H1 (cell line): Measurements from ENCODE around the gene SLC6A3. TPM values are rescaled to one million over a fixed set of nuclear protein-coding genes. Genes with fewer than 3 reads are reported as not detected.

Experiments used
- CTCF ChIA-PET: fragments of 300-600 bp; sonication (Branson Sonifier 250); formaldehyde crosslinking; loops from one replicate; lab custom pipeline; 2021; ENCODE audit not compliant: partially characterized antibody; lab: Charles Lee
- POLR2A ChIA-PET: fragments of 300-600 bp; sonication (Branson Sonifier 250); formaldehyde crosslinking; loops from one replicate; lab custom pipeline; 2021; ENCODE audit warnings: inconsistent platforms; ENCODE audit not compliant: partially characterized antibody; lab: Charles Lee
- DNase-seq, 2 experiments: peaks; one replicate each; pipeline versions ENCODE4 v3.0.0 to v3.0.0-alpha.2; 2010 to 2022; ENCODE audit warnings: low spot score in 2 of 2, low read depth in 1 of 2, mixed read lengths in 1 of 2
- FAIRE-seq: peaks from 2 replicates; lab custom pipeline; 2011; peaks lifted over from hg19 to GRCh38; lab: Jason Lieb, UNC
- H2AFZ ChIP-seq: 2 replicates; pipeline ENCODE4 v1.8.1; 2012; ENCODE audit warnings: low read length, inconsistent platforms
- H2AK5ac ChIP-seq: 2 replicates; pipeline ENCODE4 v1.6.1; 2013; ENCODE audit warnings: low read depth, low read length
- H2BK120ac ChIP-seq: replicated peaks from 2 replicates; pipeline ENCODE3; 2013; ENCODE audit warnings: low read depth, low read length, inconsistent platforms
- H2BK12ac ChIP-seq: 2 replicates; pipeline ENCODE4 v1.6.1; 2013; ENCODE audit warnings: low read depth, low read length
- H2BK15ac ChIP-seq: 2 replicates; pipeline ENCODE4 v1.6.1; 2013; ENCODE audit warnings: low read length
- H2BK20ac ChIP-seq: 2 replicates; pipeline ENCODE4 v1.6.1; 2013; ENCODE audit warnings: low read length
- H2BK5ac ChIP-seq: 2 replicates; pipeline ENCODE4 v1.6.1; 2013; ENCODE audit warnings: low read depth, low read length
- H3K14ac ChIP-seq: 2 replicates; pipeline ENCODE4 v1.6.1; 2013; ENCODE audit warnings: inconsistent platforms; ENCODE audit not compliant: insufficient read length
- H3K18ac ChIP-seq: 2 replicates; pipeline ENCODE4 v1.6.1; 2013; ENCODE audit warnings: low read length; ENCODE audit errors: extremely low read depth
- H3K23ac ChIP-seq: 2 replicates; pipeline ENCODE4 v1.6.1; 2013; ENCODE audit warnings: inconsistent platforms; ENCODE audit not compliant: insufficient read length
- H3K23me2 ChIP-seq: 2 replicates; pipeline ENCODE4 v1.6.1; 2013; ENCODE audit warnings: low read depth, low read length
- H3K27ac ChIP-seq: 2 replicates; pipeline ENCODE4 v1.6.1; 2011; ENCODE audit warnings: low read depth, low read length, inconsistent platforms
- H3K27me3 ChIP-seq, 4 experiments: replicated peaks in 1 of 4; 1 replicate in 1 of 4; 2 replicates in 3 of 4; pipeline versions ENCODE4 v1.6.1 to v1.8.1; 2011 to 2013; ENCODE audit warnings: low read length in 3 of 4, mild to moderate bottlenecking in 3 of 4, inconsistent platforms in 2 of 4, mixed read lengths in 2 of 4, moderate library complexity in 1 of 4; ENCODE audit not compliant: control insufficient read depth in 3 of 4, insufficient read depth in 3 of 4; ENCODE audit errors: extremely low read depth in 1 of 4
- H3K36me3 ChIP-seq, 4 experiments: 2 replicates each; pipeline versions ENCODE4 v1.6.1 to v1.8.1; 2011 to 2013; ENCODE audit warnings: mild to moderate bottlenecking in 4 of 4, low read length in 3 of 4, moderate library complexity in 2 of 4, control low read depth in 1 of 4, inconsistent platforms in 1 of 4; ENCODE audit not compliant: insufficient read depth in 4 of 4, control insufficient read depth in 2 of 4
- H3K4ac ChIP-seq: replicated peaks from 2 replicates; pipeline ENCODE3; 2013; ENCODE audit warnings: low read length, low read depth, mixed read lengths, inconsistent platforms; ENCODE audit not compliant: insufficient read length
- H3K4me1 ChIP-seq, 4 experiments: replicated peaks in 1 of 4; 1 replicate in 1 of 4; 2 replicates in 3 of 4; pipeline versions ENCODE4 v1.6.1 to v1.8.1; 2011 to 2013; ENCODE audit warnings: low read length in 3 of 4, inconsistent platforms in 2 of 4, mixed read lengths in 1 of 4; ENCODE audit not compliant: insufficient read depth in 4 of 4, control insufficient read depth in 3 of 4
- H3K4me2 ChIP-seq, 2 experiments: 2 replicates each; pipeline versions ENCODE4 v1.6.1 to v1.8.1; 2011 to 2013; ENCODE audit warnings: low read depth in 2 of 2, low read length in 2 of 2, control low read depth in 1 of 2, inconsistent platforms in 1 of 2, mild to moderate bottlenecking in 1 of 2; ENCODE audit not compliant: insufficient read depth in 1 of 2
- H3K4me3 ChIP-seq, 4 experiments: fragments of 200-600, 300-600 bp in 1 of 4; sonication (generic), shearing (Covaris generic), sonication (Bioruptor Twin) in 1 of 4; 2 replicates each; pipeline versions ENCODE4 v1.5.1 to v1.8.1; 2011 to 2016; ENCODE audit warnings: low read length in 4 of 4, low read depth in 3 of 4, control low read depth in 2 of 4, inconsistent platforms in 2 of 4, mild to moderate bottlenecking in 2 of 4, mixed read lengths in 1 of 4, moderate library complexity in 1 of 4; ENCODE audit not compliant: insufficient read depth in 2 of 4; ENCODE audit errors: extremely low read depth in 1 of 4
- H3K56ac ChIP-seq: replicated peaks from 2 replicates; pipeline ENCODE3; 2013; ENCODE audit warnings: low read depth, mild to moderate bottlenecking, mixed read lengths, low read length, inconsistent platforms; ENCODE audit not compliant: insufficient read length
- H3K79me1 ChIP-seq: 2 replicates; pipeline ENCODE4 v1.6.1; 2013; ENCODE audit warnings: low read depth, low read length, control low read depth
- H3K79me2 ChIP-seq, 2 experiments: 2 replicates each; pipeline versions ENCODE4 v1.6.1 to v1.8.1; 2012 to 2013; ENCODE audit warnings: low read length in 2 of 2, mild to moderate bottlenecking in 2 of 2, inconsistent platforms in 1 of 2; ENCODE audit not compliant: insufficient read depth in 2 of 2, control insufficient read depth in 1 of 2
- H3K9ac ChIP-seq, 4 experiments: replicated peaks in 1 of 4; 1 replicate in 1 of 4; 2 replicates in 3 of 4; pipeline versions ENCODE4 v1.6.1 to v1.8.1; 2011 to 2013; ENCODE audit warnings: low read depth in 3 of 4, low read length in 3 of 4, control low read depth in 2 of 4, mild to moderate bottlenecking in 2 of 4, moderate library complexity in 2 of 4, inconsistent platforms in 1 of 4; ENCODE audit errors: extremely low read depth in 1 of 4
- H3K9me3 ChIP-seq, 2 experiments: 2 replicates each; pipeline versions ENCODE4 v1.6.1 to v1.8.1; 2012 to 2013; ENCODE audit warnings: mild to moderate bottlenecking in 2 of 2, moderate library complexity in 2 of 2, control low read depth in 1 of 2, inconsistent platforms in 1 of 2, low read depth in 1 of 2, low read length in 1 of 2, mixed read lengths in 1 of 2; ENCODE audit not compliant: insufficient read depth in 2 of 2
- H4K20me1 ChIP-seq, 2 experiments: replicated peaks in 1 of 2; 2 replicates each; pipeline versions ENCODE3 to v1.8.1; 2011 to 2013; ENCODE audit warnings: inconsistent platforms in 2 of 2, low read length in 2 of 2, mild to moderate bottlenecking in 1 of 2; ENCODE audit not compliant: insufficient read depth in 2 of 2, control insufficient read depth in 1 of 2
- H4K5ac ChIP-seq: 2 replicates; pipeline ENCODE4 v1.6.1; 2013; ENCODE audit warnings: low read length, low read depth, mixed read lengths, inconsistent platforms; ENCODE audit not compliant: insufficient read length
- H4K8ac ChIP-seq: 2 replicates; pipeline ENCODE4 v1.8.0; 2013; ENCODE audit warnings: mild to moderate bottlenecking, moderate library complexity, low read length, inconsistent platforms; ENCODE audit not compliant: insufficient read depth; ENCODE audit errors: extremely low read depth
- H4K91ac ChIP-seq: replicated peaks from 2 replicates; pipeline ENCODE3; 2013; ENCODE audit warnings: low read length, mixed read lengths, inconsistent platforms; ENCODE audit not compliant: insufficient read length
- SP2 ChIP-seq: IDR thresholded peaks from 2 replicates; pipeline ENCODE4 v1.6.1; 2012; ENCODE audit warnings: mild to moderate bottlenecking, low read length, inconsistent platforms
- TCF12 ChIP-seq: IDR thresholded peaks from 2 replicates; pipeline ENCODE4 v1.6.1; 2011; ENCODE audit warnings: low read depth, mild to moderate bottlenecking, low read length
- WGBS, 2 experiments: shearing (Covaris generic) in 1 of 2; methylation state at CpG; one replicate each; pipeline versions ENCODE4 v1.1.6 to v1.1.7; 2013 to 2015; ENCODE audit warnings: low lambda C conversion rate in 2 of 2, mixed read lengths in 2 of 2, inconsistent platforms in 1 of 2, low coverage in 1 of 2, missing lambda C conversion rate in 1 of 2; ENCODE audit not compliant: insufficient replicate concordance in 2 of 2, insufficient coverage in 1 of 2, insufficient read length in 1 of 2; ENCODE audit errors: extremely low coverage in 1 of 2, missing lambda C conversion rate in 1 of 2; 5-methylcytosine and 5-hydroxymethylcytosine counted together
- polyA plus RNA-seq, 7 experiments: library from polyadenylated mRNA; depleted of rRNA in 3 of 7; stranded (reverse) in 5 of 7; unstranded in 2 of 7; fragments of >200 nt in 5 of 7; fragments of 200-250 nt in 2 of 7; gene quantifications; 1 replicate in 5 of 7; 2 replicates in 1 of 7; 4 replicates in 1 of 7; pipeline versions ENCODE4 v1.2.1 to v1.2.3, GENCODE V29; 2011 to 2013; ENCODE audit warnings: missing spikeins in 2 of 7, mixed read lengths in 2 of 7
- total RNA-seq: library from RNA; stranded (reverse); fragmentation: NEBNext Ultra II Directional; extraction: Animal tissue kit (Norgen Biotek cat#: 25700); gene quantifications from 2 replicates; pipeline ENCODE4 v1.2.1, GENCODE V29; 2021
- TF ChIP-seq, protein P1 (sequence below), 3 experiments: IDR thresholded peaks; 1 replicate in 2 of 3; 2 replicates in 1 of 3; pipeline versions ENCODE4 v1.5.1 to v1.6.1; 2011; ENCODE audit warnings: low read length in 3 of 3, mild to moderate bottlenecking in 3 of 3, inconsistent platforms in 2 of 3, low read depth in 1 of 3, moderate library complexity in 1 of 3; ENCODE audit not compliant: insufficient read depth in 1 of 3; ENCODE audit errors: control extremely low read depth in 1 of 3

SLC6A3 gene
- total and polyA plus RNA-seq, 2 of the 8 experiments (the other 6 are each of a cell fraction or from before 2014, with no cell fraction given) = 0.48 to 0.91 TPM

DNA sequence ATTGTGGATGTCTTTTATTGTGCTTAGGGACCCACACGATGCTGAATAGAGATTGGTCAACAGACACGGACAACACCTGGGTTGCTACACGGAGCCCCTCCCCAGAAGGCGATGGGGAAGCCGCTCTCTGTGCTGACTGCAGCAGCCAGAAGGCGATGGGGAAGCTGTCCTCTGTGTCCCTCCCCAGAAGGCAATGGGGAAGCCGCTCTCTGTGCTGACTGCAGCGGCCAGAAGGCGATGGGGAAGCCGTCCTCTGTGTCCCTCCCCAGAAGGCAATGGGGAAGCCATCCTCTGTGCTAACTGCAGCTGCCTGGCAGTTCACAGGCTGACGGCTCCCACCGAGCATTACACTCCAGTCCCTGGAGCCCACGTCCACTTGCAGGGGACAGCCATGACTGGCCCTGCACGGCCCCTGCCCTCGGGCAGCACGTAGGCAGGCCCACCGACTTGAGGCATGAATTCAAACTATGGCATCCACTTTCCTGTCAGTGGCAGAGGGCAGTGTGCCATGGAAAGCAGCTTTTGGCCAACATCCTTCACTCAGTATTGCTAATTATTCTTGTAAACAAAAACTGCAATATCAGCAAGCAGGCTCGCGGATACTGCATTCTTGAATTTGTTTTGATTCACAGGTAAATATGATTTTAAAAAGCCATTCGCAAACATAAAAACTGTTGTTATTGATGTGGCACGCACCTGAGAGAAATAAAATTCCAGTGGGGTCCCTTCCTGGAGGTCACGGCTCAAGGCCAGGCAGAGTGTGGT, 52.3 kb downstream of the SLC6A3 start:
- Histone ChIP-seq H3K23ac (no peak overlapping the region), H3K36me3 (no peaks in the 10 kb centered on the region), H3K4me2 (no peak overlapping the region), H3K4me3 (no peak overlapping the region), H4K91ac (no peak overlapping the region), H2AFZ (no peak overlapping the region), H3K79me1 (no peaks in the 10 kb centered on the region), H3K4me1 (peaks cover 0 to 2% (median 0%) of the 10 kb centered on the region in 4 experiments; a peak in 3 of 7 replicates), H2BK12ac (0 out of 2 replicates have a peak overlapping the region, but pooled peaks have one; percentile 17), H3K18ac (no peak overlapping the region), H2BK15ac (no peak overlapping the region), H4K5ac (no peak overlapping the region), H4K20me1 (peaks cover 0 to 5% of the 10 kb centered on the region in 2 experiments), H3K9ac (no peak overlapping the region), H2BK20ac (no peak overlapping the region), H2AK5ac (no peak overlapping the region), H3K4ac (no peak overlapping the region), H3K79me2 (no peaks in the 10 kb centered on the region), H3K23me2 (peaks cover 9% of the 10 kb centered on the region; the same call in 1 of the 2 replicates), H3K27ac (no peak overlapping the region), H3K27me3 (peaks cover 0 to 9% (median 6%) of the 10 kb centered on the region in 4 experiments; a peak in 3 of 7 replicates), H3K56ac (no peak overlapping the region), H2BK120ac (no peak overlapping the region), H3K9me3 (no peaks in the 10 kb centered on the region), H4K8ac (no peak overlapping the region), H3K14ac (no peak overlapping the region), H2BK5ac (no peak overlapping the region)
- ChIA-PET CTCF (interaction anchor here (0.7 to 1.3 kb wide), 3 partner anchors 13 to 75 kb away, joined by 3 read pairs; no protein-coding TSS in a partner anchor), POLR2A (no interaction called here)
- TF ChIP-seq TCF12 (no peak), SP2 (no peak)
- TF ChIP-seq, protein P1, sequence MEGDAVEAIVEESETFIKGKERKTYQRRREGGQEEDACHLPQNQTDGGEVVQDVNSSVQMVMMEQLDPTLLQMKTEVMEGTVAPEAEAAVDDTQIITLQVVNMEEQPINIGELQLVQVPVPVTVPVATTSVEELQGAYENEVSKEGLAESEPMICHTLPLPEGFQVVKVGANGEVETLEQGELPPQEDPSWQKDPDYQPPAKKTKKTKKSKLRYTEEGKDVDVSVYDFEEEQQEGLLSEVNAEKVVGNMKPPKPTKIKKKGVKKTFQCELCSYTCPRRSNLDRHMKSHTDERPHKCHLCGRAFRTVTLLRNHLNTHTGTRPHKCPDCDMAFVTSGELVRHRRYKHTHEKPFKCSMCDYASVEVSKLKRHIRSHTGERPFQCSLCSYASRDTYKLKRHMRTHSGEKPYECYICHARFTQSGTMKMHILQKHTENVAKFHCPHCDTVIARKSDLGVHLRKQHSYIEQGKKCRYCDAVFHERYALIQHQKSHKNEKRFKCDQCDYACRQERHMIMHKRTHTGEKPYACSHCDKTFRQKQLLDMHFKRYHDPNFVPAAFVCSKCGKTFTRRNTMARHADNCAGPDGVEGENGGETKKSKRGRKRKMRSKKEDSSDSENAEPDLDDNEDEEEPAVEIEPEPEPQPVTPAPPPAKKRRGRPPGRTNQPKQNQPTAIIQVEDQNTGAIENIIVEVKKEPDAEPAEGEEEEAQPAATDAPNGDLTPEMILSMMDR (IDR thresholded peaks at IDR 0.05; ENCODE audit: control extremely low read depth in 1 of 3, insufficient read depth in 1 of 3, low read depth in 1 of 3, low read length in 3 of 3) = no peak
- WGBS, 2 experiments = 82% methylated on average over 22 of the region's 22 CpGs; no CpG with 5 or more reads in 1 of the 2 experiments
- DNase-seq = no peak
- no peak for FAIRE-seq
